Trophoblast cell (in vitro differentiated cells and primary cell): Measurements from ENCODE around the gene GRAPL.
"Not testable (repeated sequence)": the region's sequence is repeated elsewhere in the genome, so short reads cannot be mapped to it uniquely, and the experiment has no call there.

Experiments
- DNase-seq, 2 donors: peaks; one replicate each; pipeline ENCODE4 v3.0.0-alpha.2; 2016
- H2AFZ ChIP-seq: 2 replicates; pipeline ENCODE4 v1.6.1; 2013; ENCODE audit warnings: low read length, moderate library complexity, mild to moderate bottlenecking; ENCODE audit not compliant: insufficient read depth, poor library complexity
- H2AK5ac ChIP-seq: 2 replicates; pipeline ENCODE4 v1.6.1; 2013; ENCODE audit warnings: mild to moderate bottlenecking, low read length
- H2BK120ac ChIP-seq: 2 replicates; pipeline ENCODE4 v1.6.1; 2013; ENCODE audit warnings: low read length, mild to moderate bottlenecking, moderate library complexity; ENCODE audit not compliant: insufficient read depth, poor library complexity
- H2BK12ac ChIP-seq: 2 replicates; pipeline ENCODE4 v1.6.1; 2013; ENCODE audit warnings: mild to moderate bottlenecking, low read length, moderate library complexity
- H2BK5ac ChIP-seq: 2 replicates; pipeline ENCODE4 v1.6.1; 2013; ENCODE audit warnings: low read length, low read depth, moderate library complexity, mild to moderate bottlenecking; ENCODE audit not compliant: poor library complexity
- H3K14ac ChIP-seq: 2 replicates; pipeline ENCODE4 v1.6.1; 2013; ENCODE audit warnings: mild to moderate bottlenecking, low read length
- H3K18ac ChIP-seq: 2 replicates; pipeline ENCODE4 v1.6.1; 2013; ENCODE audit warnings: mild to moderate bottlenecking, low read length
- H3K23ac ChIP-seq: 2 replicates; pipeline ENCODE4 v1.6.1; 2013; ENCODE audit warnings: low read length
- H3K27ac ChIP-seq: 2 replicates; pipeline ENCODE4 v1.5.1; 2013; ENCODE audit warnings: low read depth, mild to moderate bottlenecking, inconsistent platforms, low read length, moderate library complexity
- H3K27me3 ChIP-seq: 2 replicates; pipeline ENCODE4 v1.6.1; 2013; ENCODE audit warnings: inconsistent platforms, mild to moderate bottlenecking, low read length, moderate library complexity; ENCODE audit not compliant: insufficient read depth
- H3K36me3 ChIP-seq, 2 experiments: 1 replicate in 1 of 2; 2 replicates in 1 of 2; pipeline ENCODE4 v1.6.1; 2013; ENCODE audit warnings: low read length in 2 of 2, mild to moderate bottlenecking in 2 of 2, moderate library complexity in 1 of 2; ENCODE audit not compliant: insufficient read depth in 2 of 2, control insufficient read depth in 1 of 2
- H3K4ac ChIP-seq: 2 replicates; pipeline ENCODE4 v1.6.1; 2013; ENCODE audit warnings: low read depth, mild to moderate bottlenecking, low read length, moderate library complexity
- H3K4me1 ChIP-seq, 2 experiments: 1 replicate in 1 of 2; 2 replicates in 1 of 2; pipeline ENCODE4 v1.6.1; 2013; ENCODE audit warnings: low read length in 2 of 2, mild to moderate bottlenecking in 2 of 2, moderate library complexity in 1 of 2; ENCODE audit not compliant: insufficient read depth in 2 of 2, control insufficient read depth in 1 of 2
- H3K4me2 ChIP-seq: 2 replicates; pipeline ENCODE4 v1.6.1; 2013; ENCODE audit warnings: inconsistent platforms, mild to moderate bottlenecking, low read length, moderate library complexity
- H3K4me3 ChIP-seq: 2 replicates; pipeline ENCODE4 v1.5.1; 2013; ENCODE audit warnings: mild to moderate bottlenecking, low read depth, low read length, inconsistent platforms
- H3K79me1 ChIP-seq: one replicate; pipeline ENCODE4 v1.6.1; 2013; ENCODE audit warnings: low read length
- H3K79me2 ChIP-seq: 2 replicates; pipeline ENCODE4 v1.6.1; 2013; ENCODE audit warnings: low read length, mild to moderate bottlenecking; ENCODE audit not compliant: control insufficient read depth, insufficient read depth, poor library complexity
- H3K9ac ChIP-seq: 2 replicates; pipeline ENCODE4 v1.6.1; 2013; ENCODE audit warnings: mild to moderate bottlenecking, low read length
- H3K9me3 ChIP-seq: 2 replicates; pipeline ENCODE4 v1.6.1; 2013; ENCODE audit warnings: low read depth, mild to moderate bottlenecking, control low read depth, inconsistent platforms, low read length; ENCODE audit not compliant: insufficient read depth
- H4K12ac ChIP-seq: 2 replicates; pipeline ENCODE4 v1.6.1; 2013; ENCODE audit warnings: low read depth, mild to moderate bottlenecking, low read length, moderate library complexity
- H4K8ac ChIP-seq: 2 replicates; pipeline ENCODE4 v1.6.1; 2013; ENCODE audit warnings: low read depth, mild to moderate bottlenecking, low read length, moderate library complexity
- H4K91ac ChIP-seq: one replicate; pipeline ENCODE4 v1.6.1; 2013; ENCODE audit warnings: low read depth, mild to moderate bottlenecking, low read length, moderate library complexity
- WGBS: extraction: QIAGEN DNeasy Blood & Tissue Kit; methylation state at CpG from one replicate; pipeline ENCODE4 v1.1.7; 2013; ENCODE audit warnings: missing lambda C conversion rate; ENCODE audit not compliant: insufficient read length, insufficient coverage; ENCODE audit errors: extremely low coverage; 5-methylcytosine and 5-hydroxymethylcytosine counted together

GRAPL gene

DNA sequence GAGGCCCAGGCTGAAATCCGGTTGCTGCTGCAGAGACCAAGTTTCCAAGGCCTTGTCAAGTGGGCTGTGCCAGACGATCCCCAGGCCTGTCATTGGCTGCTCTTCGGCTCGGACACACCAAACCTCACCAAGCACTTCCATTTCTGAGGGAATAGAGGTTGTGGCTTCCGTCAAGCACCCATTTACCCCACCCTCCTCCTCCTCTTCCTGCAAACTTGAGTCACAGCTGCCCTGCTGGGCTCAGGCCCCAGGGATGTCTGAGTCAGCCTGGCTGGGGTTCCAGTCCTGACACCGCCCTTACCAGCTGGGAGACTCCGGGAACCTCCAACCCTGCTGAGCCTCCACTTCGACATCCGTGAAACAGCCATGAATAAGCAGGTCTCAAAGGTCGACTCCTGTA is 31.1 kb downstream of the GRAPL start:
- H3K27ac ChIP-seq, H3K9me3 ChIP-seq, H3K36me3 ChIP-seq, H2AK5ac ChIP-seq, H3K79me1 ChIP-seq, H3K4me2 ChIP-seq, H3K18ac ChIP-seq, H2AFZ ChIP-seq, H3K14ac ChIP-seq, H4K8ac ChIP-seq, H2BK120ac ChIP-seq, H4K91ac ChIP-seq, H3K9ac ChIP-seq, H3K27me3 ChIP-seq, H3K4me1 ChIP-seq, H3K23ac ChIP-seq, H2BK5ac ChIP-seq, H4K12ac ChIP-seq, H3K4me3 ChIP-seq, H2BK12ac ChIP-seq, H3K79me2 ChIP-seq, H3K4ac ChIP-seq, DNase-seq: not testable (repeated sequence)
- no CpG with 5 or more reads among the region's 10 CpGs for WGBS

DNA sequence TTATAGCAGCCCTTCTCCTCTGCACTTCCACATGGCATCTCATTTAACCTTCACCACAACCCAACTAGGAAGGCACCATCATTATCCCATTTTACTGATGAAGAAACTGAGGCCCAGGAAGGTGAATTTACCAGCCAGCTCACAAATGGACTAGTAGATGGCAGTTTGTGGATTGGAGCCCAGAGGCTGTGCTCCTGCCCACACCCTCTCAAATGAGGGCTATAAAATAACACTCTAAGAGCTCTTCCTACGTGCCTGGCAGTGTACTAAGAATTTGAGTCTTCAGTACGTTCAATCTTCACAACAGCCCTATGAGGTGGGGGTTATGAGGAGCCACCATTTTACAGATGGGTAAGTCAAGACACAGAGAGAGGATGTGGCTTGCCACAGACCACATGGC is 31.5 kb downstream of the GRAPL start:
- not testable (repeated sequence) for H2BK5ac ChIP-seq, H3K27ac ChIP-seq, H3K4me1 ChIP-seq, H4K8ac ChIP-seq, H3K36me3 ChIP-seq, H2BK12ac ChIP-seq, H3K18ac ChIP-seq, H3K79me1 ChIP-seq, H3K9ac ChIP-seq, DNase-seq, H3K14ac ChIP-seq, H4K91ac ChIP-seq, H2AFZ ChIP-seq, H3K27me3 ChIP-seq, H3K4me2 ChIP-seq, H3K9me3 ChIP-seq, H3K4ac ChIP-seq, H4K12ac ChIP-seq, H2BK120ac ChIP-seq, H3K23ac ChIP-seq, H3K4me3 ChIP-seq, H2AK5ac ChIP-seq, H3K79me2 ChIP-seq
- WGBS = no CpG with 5 or more reads among the region's 2 CpGs

DNA sequence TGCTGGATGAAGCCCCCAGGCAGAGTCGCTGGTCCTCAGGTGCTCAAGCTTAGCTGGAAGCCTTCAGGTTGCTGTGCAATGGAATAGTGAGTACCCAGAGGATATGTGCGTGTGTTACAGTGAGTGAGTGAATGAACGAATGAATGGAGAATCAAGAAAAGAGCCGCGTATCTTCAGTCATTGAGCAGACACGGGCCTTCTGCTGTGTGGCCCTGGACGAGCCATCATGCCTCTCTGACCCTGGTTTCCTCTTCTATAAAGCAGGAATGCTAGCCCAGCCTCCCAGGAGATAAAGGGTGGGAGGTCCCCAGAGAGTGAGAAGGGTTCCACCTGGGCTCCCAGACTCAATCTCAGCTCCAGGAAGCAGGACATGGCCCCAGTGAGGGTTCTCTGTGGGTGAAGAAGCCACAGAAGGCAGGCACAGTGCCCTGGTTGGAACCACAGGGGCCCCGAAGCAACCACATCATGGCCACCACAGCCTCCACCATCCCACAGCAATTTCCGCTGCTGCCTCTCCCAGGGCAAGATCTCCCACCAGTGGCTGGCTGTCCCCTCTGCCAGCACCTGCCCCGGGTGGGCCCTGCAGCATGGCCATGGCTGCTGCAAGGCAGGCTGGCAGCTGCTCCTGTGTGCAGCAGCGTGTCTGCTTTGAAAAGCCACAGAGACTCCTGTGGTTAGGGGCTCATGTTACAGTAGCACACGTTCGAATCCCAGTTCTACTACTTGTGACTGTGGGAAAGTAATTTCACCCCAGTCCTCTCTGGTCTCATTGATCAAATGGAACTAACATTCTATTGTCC is 34.1 kb downstream of the GRAPL start:
- H3K14ac ChIP-seq, H2BK12ac ChIP-seq, H4K91ac ChIP-seq, H3K4me1 ChIP-seq, H3K4me3 ChIP-seq, H2BK120ac ChIP-seq, H3K27me3 ChIP-seq, H2AFZ ChIP-seq, H3K27ac ChIP-seq, H3K4ac ChIP-seq, H3K9me3 ChIP-seq, H4K8ac ChIP-seq, H3K23ac ChIP-seq, H3K36me3 ChIP-seq, H3K18ac ChIP-seq, H2AK5ac ChIP-seq, H3K9ac ChIP-seq, H3K79me1 ChIP-seq, DNase-seq, H4K12ac ChIP-seq, H2BK5ac ChIP-seq, H3K79me2 ChIP-seq, H3K4me2 ChIP-seq: not testable (repeated sequence)
- WGBS = no CpG with 5 or more reads among the region's 13 CpGs

DNA sequence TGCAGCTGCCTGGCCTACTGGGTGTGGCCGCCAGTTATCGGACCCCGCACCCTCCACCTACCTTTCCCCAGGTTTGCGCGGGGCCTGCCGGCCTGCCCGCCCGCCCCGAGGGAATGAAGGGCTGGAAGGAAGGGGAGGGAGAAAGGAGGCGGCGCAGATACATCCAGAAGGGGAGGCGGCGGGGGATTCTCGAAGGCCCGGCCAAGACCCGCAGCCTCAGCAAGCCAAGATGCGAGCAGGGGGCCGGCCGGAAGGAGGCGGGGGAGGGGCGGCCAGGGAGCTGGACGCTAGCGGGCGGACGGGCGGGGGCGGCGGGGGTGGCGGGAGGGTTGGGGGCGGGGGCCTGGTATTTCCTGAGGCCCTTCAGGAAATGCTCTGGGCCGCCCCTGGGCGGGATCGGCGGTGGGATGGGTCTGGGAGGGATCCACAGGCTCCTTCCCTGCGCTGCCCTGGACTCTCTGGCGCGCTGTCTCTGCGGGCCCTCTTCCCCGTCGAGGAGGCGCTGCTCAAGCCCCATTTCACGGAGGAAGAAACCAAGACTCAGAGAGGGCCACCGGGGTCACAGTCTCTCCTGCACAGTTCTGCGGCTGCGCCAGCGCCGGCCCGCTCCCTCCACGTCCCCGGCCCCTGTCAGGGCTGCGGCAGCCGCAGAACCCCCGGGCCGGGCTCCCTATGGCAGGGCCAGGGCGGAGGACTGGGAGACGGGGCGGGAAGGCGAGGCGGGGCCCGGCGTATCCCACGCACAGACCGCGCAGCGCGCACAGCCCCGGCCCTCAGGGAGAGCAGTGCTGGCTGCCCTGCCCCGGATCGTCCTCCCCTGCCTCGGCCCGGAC is 35.2 kb downstream of the GRAPL start:
- not testable (repeated sequence) for H3K9me3 ChIP-seq, H3K4ac ChIP-seq, H4K8ac ChIP-seq, H4K91ac ChIP-seq, H2AFZ ChIP-seq, H3K27me3 ChIP-seq, H2BK120ac ChIP-seq, H3K18ac ChIP-seq, H3K79me2 ChIP-seq, H3K4me2 ChIP-seq, H3K36me3 ChIP-seq, H3K9ac ChIP-seq, H3K14ac ChIP-seq, H3K79me1 ChIP-seq, H3K27ac ChIP-seq, H4K12ac ChIP-seq, DNase-seq, H2AK5ac ChIP-seq, H3K23ac ChIP-seq, H3K4me3 ChIP-seq, H2BK5ac ChIP-seq, H2BK12ac ChIP-seq, H3K4me1 ChIP-seq
- no CpG with 5 or more reads among the region's 71 CpGs for WGBS
